ENCODE measurements around the gene SLBP.

- TF ChIP-seq, protein P1, sequence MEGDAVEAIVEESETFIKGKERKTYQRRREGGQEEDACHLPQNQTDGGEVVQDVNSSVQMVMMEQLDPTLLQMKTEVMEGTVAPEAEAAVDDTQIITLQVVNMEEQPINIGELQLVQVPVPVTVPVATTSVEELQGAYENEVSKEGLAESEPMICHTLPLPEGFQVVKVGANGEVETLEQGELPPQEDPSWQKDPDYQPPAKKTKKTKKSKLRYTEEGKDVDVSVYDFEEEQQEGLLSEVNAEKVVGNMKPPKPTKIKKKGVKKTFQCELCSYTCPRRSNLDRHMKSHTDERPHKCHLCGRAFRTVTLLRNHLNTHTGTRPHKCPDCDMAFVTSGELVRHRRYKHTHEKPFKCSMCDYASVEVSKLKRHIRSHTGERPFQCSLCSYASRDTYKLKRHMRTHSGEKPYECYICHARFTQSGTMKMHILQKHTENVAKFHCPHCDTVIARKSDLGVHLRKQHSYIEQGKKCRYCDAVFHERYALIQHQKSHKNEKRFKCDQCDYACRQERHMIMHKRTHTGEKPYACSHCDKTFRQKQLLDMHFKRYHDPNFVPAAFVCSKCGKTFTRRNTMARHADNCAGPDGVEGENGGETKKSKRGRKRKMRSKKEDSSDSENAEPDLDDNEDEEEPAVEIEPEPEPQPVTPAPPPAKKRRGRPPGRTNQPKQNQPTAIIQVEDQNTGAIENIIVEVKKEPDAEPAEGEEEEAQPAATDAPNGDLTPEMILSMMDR (IDR thresholded peaks at IDR 0.05) = no peak
- no peak for TF ChIP-seq POLR2A (IDR thresholded peaks at IDR 0.05)
These were observed 28.2 kb downstream of the SLBP start, which contains the start of gene FAM53A for GRCh38 chr4:1683736-1684505.
